PC-9 (cell line): ENCODE measurements around the gene LSM3.

ENCODE experiments used
- EZH2 ChIP-seq: fragments of 200-600 bp; sonication (generic); IDR thresholded peaks from 2 replicates; pipeline ENCODE4 v1.8.0; 2017; ENCODE audit warnings: antibody characterized with exemption, low read depth
- TF ChIP-seq, protein P1 (sequence below): fragments of 200-600 bp; sonication (generic); conservative IDR thresholded peaks from 2 replicates; pipeline ENCODE4 v1.6.1; 2017; ENCODE audit warnings: mixed run types, antibody characterized with exemption, mild to moderate bottlenecking, moderate library complexity

DNA sequence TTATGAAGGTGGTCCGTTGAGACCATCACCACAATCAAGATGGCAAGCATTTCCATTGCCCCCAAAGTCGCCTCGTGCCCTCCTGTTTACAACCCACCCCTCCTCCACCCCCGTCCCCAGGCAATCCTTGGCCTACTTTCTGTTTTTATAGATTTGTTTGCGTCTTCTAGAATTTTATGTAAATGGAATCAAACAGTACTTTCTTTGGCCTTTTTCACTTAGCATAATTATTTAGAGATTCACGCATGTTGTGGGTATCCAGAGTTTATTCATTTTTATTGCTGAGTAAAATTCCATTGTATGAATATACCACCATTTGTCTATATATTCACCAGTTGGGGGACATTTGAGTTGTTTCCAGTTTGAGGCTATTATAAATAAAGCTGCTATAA, 66.6 kb downstream of the LSM3 start:
- TF ChIP-seq, protein P1, sequence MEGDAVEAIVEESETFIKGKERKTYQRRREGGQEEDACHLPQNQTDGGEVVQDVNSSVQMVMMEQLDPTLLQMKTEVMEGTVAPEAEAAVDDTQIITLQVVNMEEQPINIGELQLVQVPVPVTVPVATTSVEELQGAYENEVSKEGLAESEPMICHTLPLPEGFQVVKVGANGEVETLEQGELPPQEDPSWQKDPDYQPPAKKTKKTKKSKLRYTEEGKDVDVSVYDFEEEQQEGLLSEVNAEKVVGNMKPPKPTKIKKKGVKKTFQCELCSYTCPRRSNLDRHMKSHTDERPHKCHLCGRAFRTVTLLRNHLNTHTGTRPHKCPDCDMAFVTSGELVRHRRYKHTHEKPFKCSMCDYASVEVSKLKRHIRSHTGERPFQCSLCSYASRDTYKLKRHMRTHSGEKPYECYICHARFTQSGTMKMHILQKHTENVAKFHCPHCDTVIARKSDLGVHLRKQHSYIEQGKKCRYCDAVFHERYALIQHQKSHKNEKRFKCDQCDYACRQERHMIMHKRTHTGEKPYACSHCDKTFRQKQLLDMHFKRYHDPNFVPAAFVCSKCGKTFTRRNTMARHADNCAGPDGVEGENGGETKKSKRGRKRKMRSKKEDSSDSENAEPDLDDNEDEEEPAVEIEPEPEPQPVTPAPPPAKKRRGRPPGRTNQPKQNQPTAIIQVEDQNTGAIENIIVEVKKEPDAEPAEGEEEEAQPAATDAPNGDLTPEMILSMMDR: no peak
- no peak for TF ChIP-seq EZH2
